ENCODE measurements around the gene DNAJC27.

Gene DNAJC27

DNA sequence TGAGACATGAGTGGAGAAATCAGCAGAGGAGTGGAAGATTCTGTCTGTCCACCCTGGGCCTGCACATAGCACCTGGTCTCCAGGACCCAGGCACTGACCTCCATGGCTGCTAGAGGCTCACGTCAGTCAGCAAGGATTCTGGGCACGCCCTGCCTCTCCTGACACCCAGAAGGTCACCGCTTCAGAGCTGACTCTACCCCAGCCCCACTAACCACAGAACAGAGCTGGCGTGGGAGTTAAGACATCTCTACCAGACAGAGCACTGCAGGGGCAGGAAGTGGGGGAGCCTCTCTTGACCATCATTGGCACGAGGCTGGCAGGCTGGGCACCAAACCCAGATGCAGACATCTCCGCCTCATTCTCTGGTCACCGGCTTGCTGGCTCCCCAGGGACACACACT is 54.7 kb downstream of the DNAJC27 start:
- TF ChIP-seq CTCF (IDR thresholded peaks at IDR 0.05) (no peak), ZFX (IDR thresholded peaks at IDR 0.05; ENCODE audit: borderline replicate concordance) (no peak)

GRCh38 chr2:24915796-24916195 is 56.0 kb downstream of the DNAJC27 start:
- TF ChIP-seq ZFX (IDR thresholded peaks at IDR 0.05; ENCODE audit: borderline replicate concordance) (no peak), CTCF (IDR thresholded peaks at IDR 0.05) (no peak)
- no peak overlapping the region for H3K27ac ChIP-seq

More for the DNA sequence above, 54.7 kb downstream of the DNAJC27 start:
- no peak overlapping the region for H3K27ac ChIP-seq

DNA sequence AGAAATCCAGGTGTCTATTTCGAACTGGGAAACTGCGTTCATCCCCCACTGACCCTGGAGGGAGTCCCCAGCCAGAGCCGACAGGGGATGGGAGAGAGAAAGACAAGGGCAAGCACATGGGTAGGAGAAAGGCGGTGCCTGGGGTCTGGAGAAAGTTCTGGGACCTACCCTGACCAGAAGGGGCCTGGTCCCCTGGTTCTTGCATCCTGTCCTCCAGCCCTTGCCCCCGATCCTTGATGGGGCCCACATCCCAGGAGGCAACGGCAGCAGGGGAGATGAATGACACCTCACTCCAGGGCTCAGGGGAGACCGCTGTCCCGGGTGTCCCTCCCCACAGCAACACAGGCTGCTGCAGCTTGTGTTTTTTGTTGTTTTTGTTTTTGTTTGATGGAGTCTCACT is 56.6 kb downstream of the DNAJC27 start:
- H3K27ac ChIP-seq: no peak overlapping the region
- no peak for TF ChIP-seq ZFX (IDR thresholded peaks at IDR 0.05; ENCODE audit: borderline replicate concordance)
- TF ChIP-seq CTCF (IDR thresholded peaks at IDR 0.05): no peak

DNA sequence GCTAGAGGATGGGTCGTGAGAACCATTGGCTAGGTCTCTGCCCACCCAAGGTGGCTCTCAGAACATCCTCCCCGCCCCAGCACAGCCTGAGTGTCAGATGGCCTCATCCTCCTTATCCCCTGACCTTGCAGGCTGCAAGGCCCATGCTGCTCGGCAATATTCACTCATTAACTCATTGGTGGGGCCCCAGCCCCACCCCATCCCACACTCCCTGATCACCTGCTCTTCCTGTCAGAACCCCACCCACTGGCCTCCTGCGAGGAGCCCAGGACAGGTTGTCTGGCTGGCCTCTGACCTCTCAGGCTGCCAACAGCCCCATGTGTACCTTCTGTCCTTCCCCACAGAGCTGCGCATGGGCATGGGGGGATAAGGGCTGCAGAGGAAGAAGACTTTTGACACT is 57.0 kb downstream of the DNAJC27 start:
- H3K27ac ChIP-seq: no peak overlapping the region
- TF ChIP-seq ZFX (IDR thresholded peaks at IDR 0.05; ENCODE audit: borderline replicate concordance) (no peak), CTCF (IDR thresholded peaks at IDR 0.05) (no peak)

DNA sequence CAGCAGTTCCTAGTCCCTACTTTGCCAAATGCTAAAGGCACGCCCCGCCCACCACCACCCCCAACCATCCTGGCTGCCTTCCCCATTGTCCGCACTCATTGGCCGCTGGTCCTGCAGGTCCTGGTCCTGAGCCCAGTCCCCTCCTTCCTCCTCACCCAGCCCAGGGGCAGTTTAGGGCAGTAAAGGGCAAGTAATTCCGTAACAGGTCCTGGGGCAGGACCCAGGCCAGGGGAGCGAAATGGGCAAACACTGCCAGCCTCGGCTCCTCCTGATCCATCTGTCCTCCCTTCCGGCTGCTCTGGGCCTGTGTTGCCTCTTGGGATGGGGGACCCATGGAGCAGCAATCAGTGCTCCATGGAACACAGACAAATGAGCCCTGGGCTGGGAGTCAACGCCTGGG is 57.8 kb downstream of the DNAJC27 start:
- TF ChIP-seq ZFX (IDR thresholded peaks at IDR 0.05; ENCODE audit: borderline replicate concordance): no peak
- TF ChIP-seq CTCF (IDR thresholded peaks at IDR 0.05): no peak

DNA sequence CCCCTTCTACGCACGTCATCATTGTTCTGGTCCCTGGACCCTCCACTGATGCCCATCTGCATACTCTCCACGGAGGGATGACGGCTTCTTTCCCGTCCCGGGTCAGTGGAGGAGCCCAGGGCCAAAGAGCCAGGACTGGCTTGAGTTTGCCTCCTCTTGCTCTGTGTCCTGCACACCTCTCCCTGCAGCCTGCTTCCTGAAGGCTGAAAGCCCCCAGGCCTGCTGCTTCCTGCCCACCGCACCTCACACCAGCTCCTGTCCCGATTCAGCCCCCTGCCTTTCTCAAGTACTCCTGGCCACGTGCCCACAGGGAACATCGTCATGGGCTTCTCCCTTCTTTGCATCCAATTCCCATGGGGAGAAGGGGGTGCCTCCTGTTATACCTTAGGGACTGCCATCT is 58.8 kb downstream of the DNAJC27 start:
- TF ChIP-seq CTCF (IDR thresholded peaks at IDR 0.05): no peak
- TF ChIP-seq ZFX (IDR thresholded peaks at IDR 0.05; ENCODE audit: borderline replicate concordance): no peak
- no peak overlapping the region for H3K27ac ChIP-seq

More for the DNA sequence above, 57.8 kb downstream of the DNAJC27 start:
- H3K27ac ChIP-seq: no peak overlapping the region

DNA sequence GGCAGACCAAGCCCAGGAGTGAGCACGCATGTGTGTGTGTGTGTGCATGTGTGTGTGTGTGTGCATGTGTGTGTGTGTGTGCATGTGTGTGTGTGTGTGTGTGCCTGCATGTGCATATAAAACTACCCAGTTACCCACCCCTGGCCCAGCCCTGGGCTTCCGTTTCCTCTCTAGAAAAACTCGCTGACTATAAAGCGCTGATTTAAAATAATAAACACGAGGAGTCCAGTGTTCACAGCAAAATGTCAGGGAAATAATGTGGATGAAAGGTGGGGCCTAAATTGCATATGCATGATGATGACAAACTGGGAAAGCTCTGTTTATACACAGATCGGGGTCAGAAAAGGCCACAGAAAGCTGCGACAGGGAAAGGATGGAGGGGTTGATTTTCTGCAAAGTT is 59.2 kb downstream of the DNAJC27 start:
- no peak overlapping the region for H3K27ac ChIP-seq
- TF ChIP-seq CTCF (IDR thresholded peaks at IDR 0.05) (no peak), ZFX (IDR thresholded peaks at IDR 0.05; ENCODE audit: borderline replicate concordance) (no peak)

Data from 22Rv1 (cell line).